Natural killer cell (primary cell): Measurements from ENCODE around the gene TMEM18. TPM values are rescaled to one million over a fixed set of nuclear protein-coding genes. Genes with fewer than 3 reads are reported as not detected.

Source experiments
- ATAC-seq, 3 donors: fragments of 150-1000 bp in 2 of 3; fragments of 200-7000 bp in 1 of 3; cut with Tn5 transposase; 1 replicate in 1 of 3; 2 replicates in 2 of 3; pipeline ENCODE4 v1.10.0; 2021; ENCODE audit warnings: mild to moderate bottlenecking in 2 of 3, moderate library complexity in 2 of 3
- DNase-seq, 2 donors: peaks; one replicate each; pipeline versions ENCODE4 v3.0.0 to v3.0.0-alpha.2; 2013 to 2021; ENCODE audit warnings: mixed read lengths in 1 of 2
- H3K27ac ChIP-seq: one replicate; pipeline ENCODE4 v1.5.1; 2013; ENCODE audit warnings: mild to moderate bottlenecking, low read length
- H3K27me3 ChIP-seq: one replicate; pipeline ENCODE4 v1.6.1; 2013; ENCODE audit warnings: low read length; ENCODE audit not compliant: control insufficient read depth, insufficient read depth
- H3K36me3 ChIP-seq: one replicate; pipeline ENCODE4 v1.6.1; 2013; ENCODE audit warnings: low read length; ENCODE audit not compliant: control insufficient read depth, insufficient read depth
- H3K4me1 ChIP-seq: one replicate; pipeline ENCODE4 v1.6.1; 2013; ENCODE audit warnings: low read length; ENCODE audit not compliant: control insufficient read depth, insufficient read depth
- H3K4me3 ChIP-seq: one replicate; pipeline ENCODE4 v1.5.1; 2013; ENCODE audit warnings: low read length
- H3K9me3 ChIP-seq: one replicate; pipeline ENCODE4 v1.6.1; 2013; ENCODE audit warnings: low read length; ENCODE audit not compliant: control insufficient read depth, insufficient read depth
- H3K27ac Mint-ChIP-seq, 2 donors: one replicate each; pipeline ENCODE4 v1.8.0; 2022; ENCODE audit warnings: mild to moderate bottlenecking in 2 of 2, mixed read lengths in 2 of 2, moderate library complexity in 1 of 2
- H3K27me3 Mint-ChIP-seq, 2 donors: one replicate each; pipeline ENCODE4 v1.8.0; 2022; ENCODE audit warnings: low read depth in 2 of 2, mixed read lengths in 2 of 2
- H3K36me3 Mint-ChIP-seq: one replicate; pipeline ENCODE4 v1.8.0; 2022; ENCODE audit warnings: mixed read lengths
- H3K4me1 Mint-ChIP-seq, 2 donors: one replicate each; pipeline ENCODE4 v1.8.0; 2022; ENCODE audit warnings: mixed read lengths in 2 of 2
- H3K4me3 Mint-ChIP-seq: one replicate; pipeline ENCODE4 v1.8.0; 2022; ENCODE audit warnings: mild to moderate bottlenecking, moderate library complexity, mixed read lengths
- H3K9me3 Mint-ChIP-seq, 2 donors: one replicate each; pipeline ENCODE4 v1.8.0; 2022; ENCODE audit warnings: mixed read lengths in 2 of 2
- WGBS: methylation state at CpG from one replicate; pipeline ENCODE4 v1.1.7; 2013; ENCODE audit warnings: missing lambda C conversion rate; ENCODE audit not compliant: insufficient coverage; 5-methylcytosine and 5-hydroxymethylcytosine counted together
- intact Hi-C: fragments of 100-400 bp; cut with micrococcal nuclease; formaldehyde crosslinking; loops from one replicate; pipeline ENCODE4 v1.14.2; 2022
- total RNA-seq, 4 donors: library from RNA; stranded (reverse); fragments of 120-200 nt in 1 of 4; gene quantifications; one replicate each; pipeline versions ENCODE4 v1.2.3 to v1.2.4, GENCODE V29; 2013 to 2022
- TF ChIP-seq, protein P1 (sequence below): fragments of 200-600 bp; IDR thresholded peaks from one replicate; pipeline ENCODE4 v1.8.0; 2022; ENCODE audit warnings: antibody characterized with exemption

TMEM18 gene
- total RNA-seq, 3 donors from 2014 or later (not counting 1 experiment from before 2014, with no cell fraction given): 22.0 to 30.8 (median 22.1) TPM

DNA sequence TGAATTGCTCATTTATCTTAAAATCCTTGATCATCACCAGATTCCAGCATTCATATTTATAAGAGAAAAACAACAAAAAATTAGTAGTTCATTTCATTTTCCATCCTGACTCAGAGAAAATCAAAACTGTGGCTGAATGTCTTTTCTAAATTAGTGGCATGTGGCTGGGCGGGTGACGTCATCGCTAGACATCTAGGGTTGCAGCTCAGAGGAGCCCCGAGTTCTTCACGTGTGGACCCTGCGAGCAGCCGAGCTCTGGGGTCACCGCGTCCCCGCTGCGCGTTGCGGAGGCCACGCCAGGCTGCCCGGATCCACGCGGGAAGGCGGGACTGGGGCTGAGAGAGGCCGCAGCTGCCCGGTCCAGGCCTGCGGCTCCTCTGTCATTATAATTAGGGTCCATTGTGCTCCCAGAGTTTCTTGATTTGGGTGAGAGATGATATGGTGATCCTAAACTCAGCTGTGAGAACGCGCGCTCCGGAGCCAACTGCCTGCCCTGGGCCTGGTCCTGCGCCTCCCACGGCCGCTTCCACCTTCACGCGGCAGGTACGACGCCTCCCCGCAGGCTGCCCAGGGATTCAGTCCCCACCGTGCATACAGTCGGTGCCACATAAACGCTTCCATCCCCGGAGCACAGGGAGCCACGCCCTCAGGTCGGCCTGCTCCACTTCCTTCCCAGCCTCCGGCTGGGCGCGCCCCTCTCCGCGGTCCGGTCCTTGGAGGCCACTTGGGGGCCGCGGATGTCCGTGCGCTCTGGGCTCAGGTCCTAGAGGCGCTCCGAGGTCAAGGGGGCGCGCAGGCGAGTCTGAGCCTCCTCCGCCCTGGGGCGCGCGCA is 56.5 kb downstream of the TMEM18 start:
- no peaks in the 10 kb centered on the region for H3K36me3 Mint-ChIP-seq
- no peaks in the 10 kb centered on the region for H3K9me3 ChIP-seq
- H3K36me3 ChIP-seq: no peaks in the 10 kb centered on the region
- peaks cover 15 to 34% of the 10 kb centered on the region in 2 donors for H3K27me3 Mint-ChIP-seq
- TF ChIP-seq, protein P1, sequence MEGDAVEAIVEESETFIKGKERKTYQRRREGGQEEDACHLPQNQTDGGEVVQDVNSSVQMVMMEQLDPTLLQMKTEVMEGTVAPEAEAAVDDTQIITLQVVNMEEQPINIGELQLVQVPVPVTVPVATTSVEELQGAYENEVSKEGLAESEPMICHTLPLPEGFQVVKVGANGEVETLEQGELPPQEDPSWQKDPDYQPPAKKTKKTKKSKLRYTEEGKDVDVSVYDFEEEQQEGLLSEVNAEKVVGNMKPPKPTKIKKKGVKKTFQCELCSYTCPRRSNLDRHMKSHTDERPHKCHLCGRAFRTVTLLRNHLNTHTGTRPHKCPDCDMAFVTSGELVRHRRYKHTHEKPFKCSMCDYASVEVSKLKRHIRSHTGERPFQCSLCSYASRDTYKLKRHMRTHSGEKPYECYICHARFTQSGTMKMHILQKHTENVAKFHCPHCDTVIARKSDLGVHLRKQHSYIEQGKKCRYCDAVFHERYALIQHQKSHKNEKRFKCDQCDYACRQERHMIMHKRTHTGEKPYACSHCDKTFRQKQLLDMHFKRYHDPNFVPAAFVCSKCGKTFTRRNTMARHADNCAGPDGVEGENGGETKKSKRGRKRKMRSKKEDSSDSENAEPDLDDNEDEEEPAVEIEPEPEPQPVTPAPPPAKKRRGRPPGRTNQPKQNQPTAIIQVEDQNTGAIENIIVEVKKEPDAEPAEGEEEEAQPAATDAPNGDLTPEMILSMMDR: no peak
- no peaks in the 10 kb centered on the region for H3K9me3 Mint-ChIP-seq
- no peak overlapping the region for H3K27ac ChIP-seq
- no peak overlapping the region for H3K4me3 Mint-ChIP-seq
- intact Hi-C loops: no loop called here
- no peaks in the 10 kb centered on the region for H3K27me3 ChIP-seq
- 94% methylated on average over 58 of the region's 58 CpGs for WGBS
- no peaks in the 10 kb centered on the region for H3K4me1 Mint-ChIP-seq
- ATAC-seq: no peak
- H3K4me3 ChIP-seq: no peak overlapping the region
- H3K4me1 ChIP-seq: no peaks in the 10 kb centered on the region
- DNase-seq: no peak
- no peak overlapping the region for H3K27ac Mint-ChIP-seq

DNA sequence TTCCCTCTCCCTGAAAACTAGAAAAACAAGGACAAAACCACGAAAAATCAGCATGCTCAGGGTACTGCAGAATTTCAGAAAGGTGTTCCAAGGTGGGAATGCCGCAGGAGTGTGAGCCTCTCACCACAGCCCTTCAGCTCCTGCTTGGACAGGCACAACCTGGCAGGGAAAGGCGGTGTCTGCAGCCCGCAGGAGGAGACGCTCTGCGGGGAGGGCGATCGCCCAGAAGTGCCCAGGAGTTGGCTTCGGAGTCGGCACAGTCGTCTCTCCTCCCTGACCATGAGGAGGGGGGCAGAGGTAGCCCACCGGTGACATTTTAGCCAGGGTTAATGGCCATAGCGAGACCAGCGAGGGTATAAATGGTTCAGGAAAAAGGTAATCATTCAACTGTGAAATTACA is 57.2 kb downstream of the TMEM18 start:
- Mint-ChIP-seq H3K27me3 (peaks cover 19 to 34% of the 10 kb centered on the region in 2 donors), H3K9me3 (no peaks in the 10 kb centered on the region), H3K27ac (no peak overlapping the region), H3K4me3 (no peak overlapping the region), H3K36me3 (no peaks in the 10 kb centered on the region), H3K4me1 (no peaks in the 10 kb centered on the region)
- no peaks in the 10 kb centered on the region for H3K9me3 ChIP-seq
- H3K36me3 ChIP-seq: no peaks in the 10 kb centered on the region
- TF ChIP-seq, protein P1: no peak
- no peak for ATAC-seq
- no peak overlapping the region for H3K4me3 ChIP-seq
- no peaks in the 10 kb centered on the region for H3K27me3 ChIP-seq
- no peaks in the 10 kb centered on the region for H3K4me1 ChIP-seq
- intact Hi-C loops: no loop called here
- 90% methylated on average over 14 of the region's 14 CpGs for WGBS
- DNase-seq: no peak
- no peak overlapping the region for H3K27ac ChIP-seq

DNA sequence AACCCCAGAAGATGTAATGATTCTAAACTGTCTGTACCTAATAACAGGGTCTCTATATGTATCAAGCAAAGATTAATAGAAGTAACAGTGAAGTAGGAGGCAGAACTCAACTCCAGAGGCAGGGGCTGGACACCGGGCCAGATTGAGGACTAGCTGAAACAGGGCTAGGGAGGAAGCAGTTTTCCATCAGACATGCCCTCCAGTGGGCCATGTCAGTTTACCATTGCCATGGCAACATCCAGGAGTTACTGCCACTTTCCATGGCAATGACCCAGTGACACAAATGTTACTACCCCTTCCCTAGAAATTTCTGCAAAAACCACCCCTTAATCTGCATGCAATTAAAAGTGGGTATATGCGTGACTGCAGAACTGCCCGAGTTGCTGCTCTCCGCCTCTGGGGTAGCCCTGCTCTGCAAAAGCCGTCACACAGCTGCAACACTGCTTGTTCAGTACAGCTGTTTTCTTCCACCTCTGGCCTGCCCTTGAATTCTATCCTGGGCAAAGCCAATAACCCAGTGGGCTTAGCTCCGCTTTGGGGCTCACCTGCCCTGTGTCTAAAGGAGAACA is 58.7 kb downstream of the TMEM18 start:
- Mint-ChIP-seq H3K27ac (no peak overlapping the region), H3K4me3 (no peak overlapping the region), H3K4me1 (no peaks in the 10 kb centered on the region), H3K9me3 (no peaks in the 10 kb centered on the region), H3K36me3 (no peaks in the 10 kb centered on the region), H3K27me3 (peaks cover 19 to 30% of the 10 kb centered on the region in 2 donors)
- no peaks in the 10 kb centered on the region for H3K4me1 ChIP-seq
- no peaks in the 10 kb centered on the region for H3K9me3 ChIP-seq
- TF ChIP-seq, protein P1: no peak
- H3K36me3 ChIP-seq: no peaks in the 10 kb centered on the region
- H3K27me3 ChIP-seq: no peaks in the 10 kb centered on the region
- 90% methylated on average over 6 of the region's 6 CpGs for WGBS
- no peak for DNase-seq
- intact Hi-C loops: no loop called here
- no peak for ATAC-seq
- H3K4me3 ChIP-seq: no peak overlapping the region
- H3K27ac ChIP-seq: no peak overlapping the region
